Body of pancreas (tissue), 4 donors: ENCODE measurements around the gene NAGK.

ENCODE experiments used
- CTCF ChIP-seq, 7 experiments: fragments of 450-650 bp in 4 of 7; fragments of 200-600 bp in 3 of 7; sonication (generic) in 3 of 7; IDR thresholded peaks; one replicate each; pipeline ENCODE4 v1.5.1; 2016 to 2019; ENCODE audit warnings: antibody characterized with exemption in 7 of 7
- POLR2A ChIP-seq, 3 donors: fragments of 450-650 bp; IDR thresholded peaks; one replicate each; pipeline ENCODE4 v1.6.1; 2016; ENCODE audit warnings: antibody characterized with exemption in 3 of 3, mild to moderate bottlenecking in 2 of 3

GRCh38 chr2:71072492-71072891, 4.0 kb downstream of the NAGK start:
- no peak for TF ChIP-seq CTCF (IDR thresholded peaks at IDR 0.05)
- TF ChIP-seq POLR2A (IDR thresholded peaks at IDR 0.05) = no peak
